IPS-NIHi7 (cell line): ENCODE data around the gene LNPEP.
"Not testable (repeated sequence)": the region's sequence is repeated elsewhere in the genome, so short reads cannot be mapped to it uniquely, and the experiment has no call there.

Experiments
- DNase-seq: peaks from one replicate; pipeline ENCODE4 v3.0.0; 2012; ENCODE audit warnings: mixed read lengths; ENCODE audit errors: extremely low spot score

Gene LNPEP

GRCh38 chr5:96930058-96930457, 5.8 kb upstream of the LNPEP start:
- DNase-seq = no peak

DNA sequence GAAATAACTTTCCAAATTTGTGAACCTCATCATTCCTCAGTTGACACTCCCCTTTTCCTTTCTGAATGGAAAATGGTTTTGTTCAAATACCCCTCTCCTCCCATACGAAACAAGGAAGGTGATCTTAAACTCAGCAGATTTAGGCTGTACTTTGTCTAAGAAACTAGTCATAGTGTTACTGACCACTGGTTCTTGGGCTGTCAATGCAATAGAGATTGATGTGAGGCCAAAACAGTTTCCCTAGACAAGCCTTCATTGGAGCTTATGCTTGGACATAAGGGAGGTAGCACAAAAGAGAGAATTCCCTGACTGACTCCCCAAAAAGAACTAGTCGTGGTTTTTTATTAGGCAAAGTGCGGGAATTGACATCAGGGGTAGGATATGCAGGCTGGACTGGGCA, 5.3 kb upstream of the LNPEP start:
- DNase-seq = no peak

DNA sequence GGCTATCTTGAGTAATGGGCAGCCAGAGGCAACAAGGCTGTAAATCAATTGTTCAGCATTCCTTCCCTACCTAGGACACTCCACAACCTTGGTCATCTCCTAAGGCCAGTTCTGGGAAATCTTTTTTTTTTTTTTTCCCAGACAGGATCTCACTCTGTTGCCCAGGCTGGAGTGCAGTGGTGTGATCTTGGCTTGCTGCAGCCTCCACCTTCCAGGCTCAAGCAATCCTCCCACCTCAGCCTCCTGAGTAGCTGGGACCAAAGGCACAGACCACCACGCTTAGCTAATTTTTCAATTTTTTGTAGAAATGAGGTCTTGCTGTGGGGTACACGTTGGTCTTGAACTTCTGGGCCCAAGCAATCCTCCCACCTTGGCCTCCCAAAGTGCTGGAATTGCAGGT, 4.8 kb upstream of the LNPEP start:
- not testable (repeated sequence) for DNase-seq

DNA sequence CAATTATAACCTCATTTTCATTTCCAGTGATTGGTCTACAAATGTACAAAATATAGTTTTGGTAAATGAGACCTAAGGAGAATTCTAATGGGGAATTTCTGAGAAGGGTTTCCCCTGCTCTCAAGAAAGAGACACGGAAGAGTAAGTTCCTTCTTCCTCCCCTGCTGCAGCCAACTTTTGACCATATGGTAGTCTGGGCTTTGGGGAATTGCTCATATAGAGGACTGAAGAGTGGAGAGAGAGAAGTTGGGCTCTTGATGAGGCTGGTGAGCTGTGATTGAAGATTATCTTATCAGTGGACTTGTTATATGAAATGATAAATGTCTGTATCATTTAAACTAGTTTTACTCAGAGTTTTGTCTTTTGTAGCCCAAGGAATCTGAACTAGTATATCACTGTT, 4.3 kb upstream of the LNPEP start:
- DNase-seq = no peak

GRCh38 chr5:96932026-96932425, 3.9 kb upstream of the LNPEP start:
- no peak for DNase-seq

DNA sequence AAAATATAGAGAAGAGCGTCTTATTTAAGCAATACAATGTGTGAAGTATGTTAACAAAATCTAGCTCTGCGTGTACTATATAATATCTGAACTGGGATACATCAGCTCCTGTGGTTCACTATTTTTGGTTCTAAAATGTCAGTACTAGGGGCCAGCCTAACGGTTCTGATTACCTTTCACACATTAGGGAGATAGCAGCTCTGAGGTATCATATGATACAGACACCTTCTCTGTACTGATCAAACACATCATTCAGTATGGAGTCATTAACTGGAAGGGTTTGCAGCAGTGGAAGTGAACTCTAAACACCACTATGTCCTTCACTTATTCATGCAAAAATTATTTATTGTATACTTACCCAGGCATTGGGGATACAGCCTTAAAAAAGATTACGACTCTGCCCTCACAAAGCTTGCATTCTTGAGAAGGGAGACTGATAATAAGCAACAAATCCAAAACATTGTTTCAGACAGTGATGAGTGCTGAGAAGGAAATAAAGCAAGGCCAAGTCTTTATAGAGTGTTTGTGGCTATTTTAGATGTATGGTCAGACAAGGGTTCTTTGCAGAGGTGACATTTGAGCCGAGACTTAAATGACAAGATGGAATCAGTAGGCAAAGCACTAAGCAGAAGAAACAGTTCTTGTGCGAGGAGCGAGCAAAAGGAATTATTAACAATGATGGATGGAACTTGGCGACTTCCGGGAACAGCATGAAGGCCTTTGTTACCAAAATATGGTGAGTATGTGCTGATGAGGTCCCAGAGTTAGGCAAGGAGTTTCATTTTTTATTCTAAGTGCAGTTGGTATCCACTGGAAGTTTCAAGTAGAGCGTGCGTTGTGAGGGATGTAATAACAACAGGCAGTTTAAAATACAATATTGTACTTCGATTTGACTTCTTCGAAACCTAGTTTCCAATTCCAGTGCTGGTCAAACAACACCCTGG, 1.8 kb upstream of the LNPEP start:
- no peak for DNase-seq

DNA sequence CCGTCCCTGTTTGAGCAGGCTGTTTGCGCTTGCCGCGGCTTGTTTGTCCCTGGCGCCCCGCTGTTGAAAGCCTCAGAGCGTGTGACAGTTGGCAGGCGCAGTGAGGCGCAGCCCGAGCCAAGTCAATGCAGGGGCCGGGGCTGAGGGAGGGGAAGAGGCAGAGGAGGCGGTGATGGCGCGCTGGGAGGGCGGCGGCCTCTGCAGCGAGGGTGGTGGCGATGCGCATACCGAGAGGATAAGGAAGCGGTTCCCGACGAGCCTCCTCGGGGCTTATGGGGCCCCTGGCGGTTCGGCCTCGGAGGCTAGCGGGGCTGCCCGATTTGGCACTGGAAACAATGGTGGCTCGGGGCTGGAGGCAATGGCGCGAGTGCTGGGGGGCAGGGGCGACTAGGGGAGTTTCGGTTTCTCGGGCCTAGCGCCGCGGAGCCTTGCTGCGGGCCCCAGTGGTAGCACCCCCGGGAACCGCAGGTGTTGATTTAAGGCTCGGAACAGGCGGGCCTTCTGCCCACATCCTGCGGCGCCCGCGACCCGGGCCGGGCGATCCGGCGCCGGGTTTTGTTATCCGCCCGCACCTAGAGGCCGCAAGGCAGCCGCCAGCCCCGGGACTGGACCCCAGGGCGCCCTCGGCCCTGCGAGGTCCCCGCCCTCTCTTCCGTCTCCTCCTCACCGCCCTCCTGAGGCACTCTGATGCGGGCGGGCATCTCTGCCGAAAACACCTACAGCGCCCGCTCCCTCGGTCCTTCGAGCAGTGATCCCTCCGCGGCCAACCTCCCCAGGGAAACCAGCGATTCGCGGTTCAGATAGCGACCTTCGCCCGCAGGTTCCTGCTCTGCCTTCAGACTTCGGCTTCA, 947 bp upstream of the LNPEP start:
- DNase-seq = peak; percentile 72

GRCh38 chr5:96936431-96937320, 796 bp downstream of the LNPEP start:
- DNase-seq = peak; percentile 15

GRCh38 chr5:96940586-96940985, 4.7 kb downstream of the LNPEP start:
- no peak for DNase-seq

DNA sequence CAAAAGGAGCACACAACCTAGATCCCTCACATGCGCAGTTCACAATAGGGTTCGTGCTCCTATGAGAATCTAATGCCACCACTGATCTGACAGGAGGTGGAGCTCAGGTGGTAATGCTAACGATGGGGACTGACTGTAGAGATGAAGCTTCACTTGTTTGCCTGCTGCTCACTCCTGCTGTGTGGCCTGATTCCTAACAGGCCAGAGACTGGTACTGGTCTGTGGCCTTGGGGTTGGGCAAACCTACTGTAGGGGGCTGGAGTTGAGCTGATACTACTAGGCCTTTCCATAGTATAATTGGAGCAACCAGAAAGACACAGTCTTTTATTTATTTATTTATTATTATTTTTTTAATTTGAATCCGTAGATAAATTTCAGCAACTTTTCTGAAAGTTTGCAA, 5.3 kb downstream of the LNPEP start:
- no peak for DNase-seq

- DNase-seq = no peak
Measured at GRCh38 chr5:96942078-96942477, 6.2 kb downstream of the LNPEP start.

DNA sequence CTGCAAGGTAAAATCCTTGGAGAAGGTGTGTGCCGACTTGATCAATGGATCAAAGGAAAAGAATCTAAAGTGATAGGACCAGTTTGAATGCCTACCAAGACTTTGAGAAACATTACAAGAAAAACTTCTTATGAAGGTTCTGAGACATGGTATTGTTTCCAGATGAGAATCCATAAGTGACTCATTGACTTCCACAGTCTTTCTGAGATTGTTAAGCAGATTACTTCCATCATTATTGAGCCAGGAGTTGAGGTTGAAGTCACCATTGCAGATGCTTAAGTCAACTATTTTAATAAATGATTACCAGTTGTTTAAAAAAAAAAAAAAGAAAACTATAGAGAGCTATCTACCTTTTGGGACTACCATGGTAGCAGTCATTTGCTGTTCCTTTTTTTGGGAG, 7.0 kb downstream of the LNPEP start:
- no peak for DNase-seq

DNA sequence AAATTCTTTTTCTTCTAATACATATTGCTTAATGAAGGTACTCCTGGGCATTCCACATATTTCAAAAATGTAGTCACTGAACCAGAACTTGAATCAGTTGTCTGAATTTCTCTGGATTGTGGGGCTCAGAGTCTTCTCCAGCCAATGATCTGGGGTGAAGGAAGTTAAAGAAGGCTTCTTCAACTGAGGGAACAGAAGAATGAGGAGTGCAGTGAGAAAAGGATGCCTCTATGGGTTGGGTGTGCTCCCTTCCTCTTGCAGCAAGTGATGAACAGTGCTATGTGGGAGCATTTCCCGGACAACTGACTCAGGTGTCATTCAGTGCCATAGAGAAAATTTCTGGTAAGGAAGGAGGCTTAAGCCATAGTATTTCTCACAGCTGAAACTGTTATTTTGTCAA, 7.9 kb downstream of the LNPEP start:
- no peak for DNase-seq

DNA sequence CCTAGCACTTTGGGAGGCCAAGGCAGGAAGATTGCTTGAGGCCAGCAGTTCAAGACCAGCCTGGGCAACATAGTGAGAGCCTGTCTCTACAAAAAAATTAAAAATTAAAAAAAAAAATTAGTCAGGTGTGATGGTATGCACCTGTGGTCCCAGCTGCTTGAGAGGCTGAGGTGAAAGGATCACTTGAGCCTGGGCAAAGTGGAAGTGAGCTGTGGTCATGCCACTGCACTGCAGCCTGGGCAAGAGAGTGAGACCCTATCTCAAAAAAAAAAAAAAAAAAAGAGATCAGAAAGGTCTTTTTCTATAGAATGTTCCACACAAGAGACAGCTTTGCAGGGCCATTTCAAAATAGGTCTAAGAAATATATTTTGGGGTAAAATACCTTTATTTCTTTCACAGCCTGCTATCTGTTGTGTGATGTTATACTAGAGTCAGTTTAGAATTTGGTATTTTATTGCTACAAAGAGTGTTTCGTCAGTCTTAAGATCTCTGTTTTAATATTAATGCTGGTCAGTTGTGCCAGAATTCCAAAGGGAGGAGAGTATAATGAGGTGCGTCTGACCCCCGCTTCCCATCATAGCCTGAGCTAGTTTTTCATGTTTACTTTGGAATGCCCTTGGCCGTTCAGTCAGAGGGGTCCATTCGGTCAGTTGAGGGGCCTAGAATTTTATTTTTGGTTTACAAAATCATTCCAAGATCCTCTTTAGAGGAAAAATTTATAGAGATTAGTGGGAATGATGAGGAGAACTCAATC, 9.4 kb downstream of the LNPEP start:
- DNase-seq = no peak

DNA sequence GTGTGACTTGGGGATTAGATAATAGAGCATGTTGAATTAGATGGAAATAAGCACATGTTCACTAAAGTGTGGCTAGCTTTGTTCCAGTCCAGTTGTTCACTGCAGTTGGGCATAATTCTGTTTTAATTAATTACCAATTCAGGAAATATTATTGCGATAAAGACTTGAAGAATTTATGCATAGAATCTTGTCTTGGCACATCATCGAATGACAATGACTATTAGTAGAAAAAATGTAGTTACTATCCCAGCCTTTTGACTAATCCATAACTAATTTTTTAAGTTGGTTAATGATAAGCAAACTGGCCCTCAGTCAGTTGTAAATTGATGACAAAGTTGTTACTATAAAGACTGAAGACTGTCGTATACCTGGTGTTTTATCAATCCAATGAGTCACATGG, 10.5 kb downstream of the LNPEP start:
- DNase-seq = no peak

- DNase-seq = no peak
Measured at GRCh38 chr5:96952118-96952750, 16.4 kb downstream of the LNPEP start.

- DNase-seq = no peak
Measured at GRCh38 chr5:96952974-96953730, 17.3 kb downstream of the LNPEP start.

- DNase-seq = no peak
Measured at GRCh38 chr5:96957254-96958049, 21.6 kb downstream of the LNPEP start.

- DNase-seq = no peak
Measured at GRCh38 chr5:96958977-96959376, 23.1 kb downstream of the LNPEP start.
